Renal cortical epithelial cell (primary cell): ENCODE measurements around the gene SDCBP2. TPM values are rescaled to one million over a fixed set of nuclear protein-coding genes. Genes with fewer than 3 reads are reported as not detected.

Experiments
- DNase-seq: peaks from one replicate; pipeline ENCODE4 v3.0.0-alpha.2; 2011; ENCODE audit warnings: low read depth
- total RNA-seq: library from RNA; depleted of rRNA; stranded (reverse); fragments of >200 nt; gene quantifications from 2 replicates; pipeline ENCODE4 v1.2.3, GENCODE V29; 2014

The SDCBP2 gene
- total RNA-seq, 1 donor from 2014 or later = 1.8 TPM

DNA sequence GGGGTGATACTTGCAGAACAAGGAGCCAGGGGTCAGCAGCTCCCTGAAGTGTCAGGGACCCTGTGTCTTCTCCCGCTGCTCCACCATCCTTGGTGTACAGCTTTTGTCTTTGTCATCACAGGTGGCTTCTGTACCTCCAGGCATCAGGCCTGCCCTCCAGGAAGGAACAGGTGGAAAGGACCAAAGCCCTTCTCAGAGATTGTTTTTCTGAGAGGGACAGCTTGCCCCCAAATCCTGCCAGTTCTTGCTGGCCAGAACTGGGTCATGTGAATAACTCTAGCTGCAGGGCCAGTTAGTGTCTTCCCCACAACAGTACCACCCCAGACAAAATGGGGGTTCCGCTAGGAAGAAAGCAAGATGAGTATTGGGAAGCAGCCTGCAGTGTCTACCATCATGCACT, 31.5 kb downstream of the SDCBP2 start:
- no peak for DNase-seq

GRCh38 chr20:1296922-1297321, 32.0 kb downstream of the SDCBP2 start:
- DNase-seq = no peak

DNA sequence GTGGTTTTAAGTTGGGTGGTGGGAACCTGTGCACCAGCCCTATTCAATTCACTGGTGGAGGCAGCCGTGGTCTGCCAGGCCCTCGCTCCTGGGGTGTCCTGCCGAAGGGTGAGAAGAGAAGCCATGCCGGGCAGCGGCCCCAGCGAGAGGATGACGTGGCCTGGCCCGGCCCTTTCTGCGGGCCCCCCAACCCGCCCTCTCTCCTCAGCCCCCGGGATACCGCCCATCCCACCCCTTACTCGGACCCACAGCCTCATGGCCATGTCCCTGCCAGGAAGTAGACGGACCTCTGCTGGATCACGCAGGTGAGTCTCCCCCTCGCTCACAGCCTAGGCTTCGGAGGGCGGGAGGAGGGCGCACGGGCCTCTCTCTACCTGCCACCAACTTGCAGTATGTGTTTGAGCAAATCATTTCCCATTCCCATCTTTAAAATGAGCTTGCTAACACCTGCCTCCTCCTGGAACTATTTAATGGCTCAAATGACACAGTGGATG, 32.8 kb downstream of the SDCBP2 start:
- no peak for DNase-seq

DNA sequence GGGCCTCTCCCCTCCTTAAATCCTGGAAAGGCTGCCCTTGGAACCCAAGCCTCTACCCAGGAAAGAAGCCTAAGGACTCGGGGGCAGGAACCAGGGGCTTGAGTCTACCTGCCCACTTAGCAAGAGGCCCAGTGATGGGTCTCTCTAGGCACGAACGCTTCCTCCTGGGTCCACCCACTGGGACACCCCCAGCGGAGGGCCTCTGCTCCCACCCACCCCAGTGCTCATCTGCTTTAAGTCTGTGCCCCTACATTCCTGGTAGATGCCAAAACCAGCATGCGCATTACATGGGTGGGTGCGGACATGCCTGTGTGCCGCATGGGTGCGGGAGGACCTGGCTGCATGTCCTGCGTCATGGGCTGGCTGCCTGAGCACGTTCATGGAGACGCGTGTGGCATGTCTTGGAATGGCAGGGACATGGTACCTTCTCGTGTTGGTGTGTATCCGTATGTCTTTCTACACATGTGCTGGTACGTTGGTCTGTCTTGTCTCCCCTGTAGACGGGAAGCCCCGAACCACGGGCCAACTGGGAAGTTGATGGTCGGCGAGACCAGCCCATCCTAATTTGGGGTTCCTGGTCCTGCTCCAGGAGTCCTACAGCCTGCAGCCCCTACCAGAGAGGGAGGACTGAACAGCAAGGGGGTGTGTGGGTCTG, 33.5 kb downstream of the SDCBP2 start:
- DNase-seq = no peak

DNA sequence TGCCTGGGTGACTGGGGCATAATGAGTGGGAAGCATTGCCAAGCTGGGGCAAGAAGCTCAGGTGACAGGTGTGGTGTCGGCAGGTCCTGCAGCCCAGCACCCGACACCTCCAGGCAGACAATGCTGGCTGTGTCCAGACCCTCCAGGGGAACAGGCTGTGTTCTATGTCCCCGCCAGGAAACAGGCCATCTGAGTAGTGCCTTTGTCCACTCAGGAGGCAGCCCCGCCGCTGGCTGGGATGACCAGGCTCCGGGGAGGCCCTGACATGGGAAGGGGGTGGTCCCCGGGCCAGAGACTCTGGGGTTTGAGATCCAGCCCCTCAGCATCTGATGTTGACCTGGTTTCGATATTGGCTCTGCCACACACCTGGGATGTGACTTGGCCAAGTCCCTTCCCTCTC, 34.4 kb downstream of the SDCBP2 start:
- no peak for DNase-seq

- DNase-seq = no peak
Observed at GRCh38 chr20:1293641-1294379, 35.1 kb downstream of the SDCBP2 start.

- no peak for DNase-seq
Observed at GRCh38 chr20:1292620-1293019, 36.3 kb downstream of the SDCBP2 start.

GRCh38 chr20:1291191-1291741, 37.7 kb downstream of the SDCBP2 start:
- DNase-seq = no peak

- DNase-seq = no peak
Observed at GRCh38 chr20:1287787-1288569, 41.0 kb downstream of the SDCBP2 start.

GRCh38 chr20:1287306-1287705, 41.6 kb downstream of the SDCBP2 start:
- DNase-seq = no peak

DNA sequence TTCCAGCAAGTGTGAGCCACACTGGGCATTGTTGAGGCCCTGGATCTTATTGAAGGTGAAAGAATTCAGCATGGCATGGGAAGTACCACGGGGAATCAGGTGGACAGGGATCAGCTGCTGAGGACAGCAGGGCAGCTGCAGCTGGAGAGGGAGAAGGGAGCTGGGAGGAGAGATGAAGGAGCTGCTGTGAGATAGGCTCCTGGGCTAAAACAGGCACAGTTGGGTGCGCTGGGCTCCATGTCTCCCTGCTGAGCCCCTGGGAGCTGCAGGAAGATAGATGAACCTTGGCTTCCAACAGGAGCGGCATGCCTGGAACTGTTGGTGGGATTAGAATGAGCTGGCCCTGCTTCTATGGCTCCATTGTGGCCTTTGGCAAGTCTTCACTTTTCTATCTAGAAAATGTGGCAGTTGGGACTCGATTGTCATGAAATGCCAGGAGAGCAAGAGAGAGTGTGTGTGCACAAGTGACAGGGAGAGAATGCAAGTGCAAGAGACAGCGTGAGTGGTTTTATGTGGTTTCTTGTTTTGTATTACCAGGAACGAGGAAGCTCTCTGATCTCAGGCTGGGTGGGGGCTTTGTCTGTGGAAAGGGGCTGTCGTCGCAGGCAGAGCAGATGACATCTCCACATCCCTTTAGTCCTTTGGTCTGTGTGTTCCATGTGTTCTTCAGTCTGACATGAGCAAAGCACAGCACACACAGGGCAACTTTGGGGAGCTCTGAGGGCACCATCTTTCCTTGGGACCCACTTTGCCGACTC, 42.5 kb downstream of the SDCBP2 start:
- DNase-seq = no peak

DNA sequence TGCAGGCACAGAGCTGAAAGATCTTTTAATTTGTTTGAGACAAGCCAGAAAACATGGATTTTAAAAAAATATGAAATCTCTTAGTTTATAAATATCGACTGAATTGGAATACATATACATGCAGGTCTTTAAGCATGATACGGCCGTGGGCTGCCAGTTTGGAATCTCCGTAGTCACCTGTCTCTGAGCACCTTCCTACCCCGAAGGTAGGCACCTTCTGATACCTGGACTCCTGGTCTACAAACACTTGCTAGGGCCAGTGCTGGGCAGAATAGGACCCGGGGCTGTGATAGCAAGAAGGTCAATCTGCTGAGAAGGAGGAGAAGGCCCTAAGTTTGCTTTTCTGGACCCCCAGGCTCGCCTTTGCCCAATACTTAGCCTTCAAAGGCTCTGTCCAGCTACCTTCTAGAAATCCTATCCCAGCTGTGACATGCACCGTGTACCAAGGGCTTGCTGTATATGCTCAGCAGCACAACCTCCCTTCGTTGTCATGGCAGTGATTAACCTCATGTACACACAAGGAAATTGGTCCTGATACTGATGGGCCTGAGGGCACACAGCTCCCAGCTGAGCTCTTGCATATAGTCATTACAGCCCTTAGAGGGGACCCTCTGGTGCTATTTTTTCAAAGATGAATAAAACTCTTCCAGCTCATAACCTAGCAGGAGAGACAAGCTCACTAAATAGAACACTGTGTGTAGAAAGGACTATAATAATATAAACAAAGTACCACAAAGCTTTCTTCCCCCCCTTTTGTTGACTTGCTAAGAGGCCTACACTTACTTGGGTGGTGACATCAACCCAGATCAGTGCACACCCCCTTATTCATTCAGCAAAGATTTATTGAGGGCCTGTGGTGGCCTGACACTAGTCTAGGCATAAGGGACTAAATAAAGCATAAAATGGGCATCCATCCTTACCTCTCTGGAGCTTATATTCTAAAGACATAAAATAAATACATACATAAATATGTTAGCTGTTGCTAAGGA, 45.1 kb downstream of the SDCBP2 start:
- peak; percentile 33 for DNase-seq

- DNase-seq = no peak
Observed at GRCh38 chr20:1282966-1283365, 46.0 kb downstream of the SDCBP2 start.

DNA sequence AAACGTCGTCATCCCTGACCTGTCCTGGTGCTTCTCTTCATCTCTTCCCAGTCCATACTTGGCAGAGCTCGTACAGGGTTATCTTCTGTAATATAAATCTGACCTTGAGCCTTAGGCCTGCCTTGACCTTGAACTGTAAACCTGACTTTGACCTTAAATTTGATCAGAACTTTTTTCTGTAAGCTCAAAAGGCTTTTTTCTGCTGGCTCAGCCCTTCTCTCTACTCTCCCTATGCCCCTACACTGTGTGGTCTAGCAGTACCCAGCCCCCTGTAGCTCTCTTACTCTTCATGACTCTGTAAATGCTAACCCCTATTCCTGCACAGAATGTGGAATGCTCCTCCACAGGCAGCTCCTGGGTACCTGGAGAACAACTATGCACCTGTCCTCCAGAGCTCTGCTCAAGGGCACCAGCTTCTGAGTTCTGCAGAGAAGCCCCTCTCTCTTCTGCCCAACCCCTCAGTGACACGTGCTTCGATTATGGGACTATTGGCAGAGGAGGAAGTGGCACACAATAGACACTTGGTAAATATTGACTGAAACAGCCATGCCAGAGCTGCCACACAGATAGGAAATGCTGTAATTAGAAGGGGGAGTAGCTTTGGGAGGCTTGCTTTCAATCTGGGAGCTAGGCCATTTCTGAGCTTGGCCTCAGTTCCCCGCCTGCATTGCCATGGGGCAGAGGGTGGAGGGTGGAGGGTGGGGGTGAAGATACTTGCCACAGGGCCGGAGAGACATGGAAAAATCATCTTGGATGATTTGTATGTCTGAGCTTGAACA, 47.5 kb downstream of the SDCBP2 start:
- no peak for DNase-seq

- no peak for DNase-seq
Observed at GRCh38 chr20:1280195-1281102, 48.5 kb downstream of the SDCBP2 start.

GRCh38 chr20:1278993-1279392, 49.9 kb downstream of the SDCBP2 start:
- no peak for DNase-seq

GRCh38 chr20:1277529-1278322, 51.2 kb downstream of the SDCBP2 start:
- DNase-seq = no peak

- DNase-seq = no peak
Observed at GRCh38 chr20:1275919-1276318, 53.0 kb downstream of the SDCBP2 start.
